GM19438 (cell line): ENCODE data around the gene CNTN1.
"Not testable (repeated sequence)": the region's sequence is repeated elsewhere in the genome, so short reads cannot be mapped to it uniquely, and the experiment has no call there.

ENCODE experiments used
- ATAC-seq: cut with Tn5 transposase; IDR thresholded peaks from one replicate; pipeline ENCODE4 v1.9.1; 2021; ENCODE audit warnings: low read depth; ENCODE audit not compliant: unreplicated experiment

Gene CNTN1

DNA sequence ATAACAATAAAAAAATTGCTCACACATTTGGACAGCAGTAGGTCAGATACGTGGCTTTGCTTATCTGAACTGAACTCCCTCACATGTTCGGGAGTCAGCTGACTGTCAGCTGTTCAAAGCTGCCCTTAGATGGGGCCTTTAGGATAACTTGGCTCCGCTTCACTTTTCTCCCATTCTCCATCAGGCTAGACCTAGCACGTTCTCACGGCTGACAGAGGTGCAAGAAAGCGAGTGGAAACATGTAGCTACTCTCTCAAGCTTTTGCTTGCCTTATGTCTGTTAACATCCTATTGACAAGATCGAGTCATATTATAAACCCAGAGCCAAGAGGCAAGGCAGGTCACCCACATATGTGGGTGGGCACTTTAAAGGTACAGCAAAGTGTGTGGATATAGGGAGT, 383.9 kb downstream of the CNTN1 start:
- ATAC-seq: no peak

DNA sequence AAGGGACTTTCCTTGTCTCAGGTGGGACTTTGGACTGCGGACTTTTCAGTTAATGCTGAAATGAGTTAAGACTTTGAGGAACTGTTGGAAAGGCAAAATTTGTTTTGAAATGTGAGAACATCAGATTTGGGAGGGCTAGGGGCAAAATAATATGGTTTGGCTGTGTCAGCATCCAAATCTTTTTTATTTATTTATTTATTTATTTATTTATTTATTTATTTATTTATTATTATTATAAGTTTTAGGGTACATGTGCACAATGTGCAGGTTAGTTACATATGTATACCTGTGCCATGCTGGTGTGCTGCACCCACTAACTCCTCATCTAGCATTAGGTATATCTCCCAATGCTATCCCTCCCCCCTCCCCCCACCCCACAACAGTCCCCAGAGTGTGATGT, 389.0 kb downstream of the CNTN1 start:
- ATAC-seq: not testable (repeated sequence)

DNA sequence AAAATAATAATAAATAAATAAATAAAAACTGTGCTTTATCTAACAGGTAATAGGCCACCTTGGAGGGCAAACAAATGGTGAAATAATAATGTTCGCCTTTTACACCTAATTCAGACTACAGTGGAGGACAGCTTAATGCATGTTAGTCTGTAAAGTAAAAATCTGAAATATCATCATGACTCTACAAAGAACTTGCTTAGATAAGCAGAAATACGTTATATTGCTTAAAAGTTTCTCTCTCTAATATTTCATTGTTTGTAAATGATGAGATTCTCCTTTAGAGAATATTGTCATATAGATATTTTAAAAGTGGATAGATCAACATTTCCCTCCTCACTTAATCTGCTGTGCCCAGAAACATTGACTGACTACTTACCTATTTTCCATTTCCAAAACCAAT, 397.2 kb downstream of the CNTN1 start:
- ATAC-seq: no peak

DNA sequence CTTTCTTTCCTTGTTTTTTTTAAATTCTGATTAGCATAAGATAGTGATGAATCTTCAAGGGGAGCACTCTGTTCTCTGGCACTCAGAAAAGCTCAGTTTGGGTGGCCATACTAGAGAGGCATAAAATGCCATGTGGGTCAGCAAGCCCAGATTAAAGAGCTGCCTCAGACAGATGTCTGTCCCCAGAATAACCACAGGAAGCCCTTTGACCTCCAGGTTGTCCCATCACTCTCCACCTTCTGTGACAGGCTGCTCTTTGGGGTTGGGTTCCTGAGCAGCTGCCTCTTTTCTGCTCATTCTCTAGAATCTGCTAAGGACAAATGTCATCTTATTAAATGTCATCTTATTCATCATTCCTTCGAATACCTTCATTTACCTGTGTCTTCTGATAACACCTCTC, 399.9 kb downstream of the CNTN1 start:
- ATAC-seq: no peak

DNA sequence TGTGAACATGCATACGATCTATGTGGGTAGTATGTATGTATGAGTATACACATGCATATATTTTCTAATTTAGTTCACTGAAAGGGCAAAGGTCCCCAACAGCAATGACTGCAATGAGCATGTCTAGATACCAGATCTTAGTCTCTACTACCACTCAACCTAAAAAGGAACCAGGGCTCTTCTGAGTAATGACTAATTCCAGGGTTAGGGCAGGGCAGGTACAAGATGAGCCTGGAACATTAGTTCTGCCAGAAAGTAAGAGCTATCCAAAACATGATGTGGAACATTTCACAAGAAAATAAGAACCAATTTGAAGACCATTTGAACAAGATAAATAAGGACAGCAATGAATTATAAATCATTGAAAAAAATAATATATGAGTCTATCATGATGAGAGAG, 404.6 kb downstream of the CNTN1 start:
- ATAC-seq: no peak

DNA sequence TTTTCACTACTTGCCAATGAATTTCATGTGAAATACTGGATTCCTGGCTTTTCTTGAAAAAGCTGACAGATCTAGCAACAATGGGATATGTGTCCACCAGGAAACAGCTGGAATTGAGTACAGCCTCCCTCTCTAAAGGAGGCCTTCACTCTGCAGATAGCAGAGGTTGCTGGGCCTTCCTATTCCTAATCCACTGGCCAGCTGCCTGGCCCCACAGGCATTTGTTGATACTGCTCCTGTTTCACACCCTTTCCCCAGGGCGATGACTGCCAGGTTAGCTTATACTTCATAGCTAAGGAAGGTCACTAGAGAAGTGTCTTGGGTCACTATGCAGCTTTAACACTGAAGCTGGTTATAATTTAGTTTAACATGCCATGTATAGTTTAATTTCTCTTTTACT, 408.3 kb downstream of the CNTN1 start:
- ATAC-seq: no peak

DNA sequence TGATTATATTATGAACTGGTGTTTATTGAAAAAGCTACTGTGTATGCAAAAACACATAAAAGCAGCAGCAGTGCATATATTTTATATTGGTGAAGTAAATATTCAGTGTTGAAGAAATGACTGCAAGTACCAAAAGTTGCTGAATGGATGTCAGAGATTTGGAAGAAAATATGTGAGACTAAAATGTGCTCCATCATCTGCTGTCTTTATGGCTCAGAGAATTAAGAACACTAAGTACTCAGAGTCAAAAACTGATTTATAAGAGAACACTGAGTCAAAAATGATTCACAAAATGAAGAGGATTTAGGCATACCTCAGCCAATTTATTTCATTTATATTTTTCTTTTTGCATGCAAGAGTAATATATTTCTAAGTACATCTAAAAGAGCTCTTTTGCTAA, 409.6 kb downstream of the CNTN1 start:
- no peak for ATAC-seq

DNA sequence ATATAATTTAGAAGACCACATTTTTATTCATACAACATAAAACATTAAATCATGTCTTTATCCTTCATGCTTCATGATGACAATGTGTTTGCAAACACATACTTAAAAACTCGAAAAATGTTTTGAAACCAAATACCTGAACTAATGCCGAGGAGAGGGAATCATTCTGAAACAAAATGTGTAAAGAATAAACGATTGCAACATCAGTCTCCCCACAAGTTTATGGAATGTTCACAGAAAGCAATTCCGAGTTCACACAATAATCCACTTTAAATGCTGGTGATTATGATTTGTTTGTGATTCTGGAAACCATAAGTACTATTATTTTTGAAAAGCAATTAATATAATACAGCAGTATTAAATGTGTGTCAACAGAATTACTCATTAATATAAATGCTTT, 411.4 kb downstream of the CNTN1 start:
- ATAC-seq: no peak

DNA sequence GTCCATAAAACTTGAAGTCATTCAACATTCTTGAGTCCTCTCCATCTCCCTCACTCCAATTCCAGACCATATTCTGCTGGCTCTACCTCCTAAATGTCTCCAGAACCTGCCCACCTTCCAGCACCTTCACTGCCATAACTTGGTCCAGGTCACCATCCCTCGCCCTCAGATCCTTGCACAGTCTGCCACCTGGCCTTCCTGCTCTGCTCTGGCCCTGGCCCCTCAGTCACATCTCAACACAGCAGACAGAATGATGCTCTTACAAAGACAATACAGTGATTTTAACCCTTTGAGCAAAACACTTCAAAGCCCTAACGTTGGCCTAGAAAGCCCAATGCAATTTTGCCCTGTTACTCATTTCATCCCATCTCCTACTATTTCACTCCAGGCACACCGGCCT, 414.1 kb downstream of the CNTN1 start:
- no peak for ATAC-seq

DNA sequence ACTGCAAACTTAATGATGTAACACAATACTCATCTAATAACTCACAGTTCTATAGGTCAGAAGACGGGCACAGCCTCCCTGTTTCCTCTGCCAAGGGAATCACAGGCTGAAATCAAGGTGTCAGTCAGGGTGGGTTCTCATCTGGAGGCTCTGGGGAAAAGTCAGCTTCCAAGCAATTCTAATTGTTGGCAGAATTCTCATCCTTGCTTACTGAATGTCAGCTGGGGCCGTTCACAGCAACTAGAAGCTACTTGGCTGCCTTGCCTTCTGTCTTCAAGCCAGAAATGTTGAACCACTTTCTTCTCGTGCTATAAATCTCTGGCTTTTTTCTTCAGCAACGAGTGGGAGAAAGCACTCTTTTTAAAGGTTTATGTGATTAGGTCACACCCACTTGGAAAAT, 415.8 kb downstream of the CNTN1 start:
- no peak for ATAC-seq

DNA sequence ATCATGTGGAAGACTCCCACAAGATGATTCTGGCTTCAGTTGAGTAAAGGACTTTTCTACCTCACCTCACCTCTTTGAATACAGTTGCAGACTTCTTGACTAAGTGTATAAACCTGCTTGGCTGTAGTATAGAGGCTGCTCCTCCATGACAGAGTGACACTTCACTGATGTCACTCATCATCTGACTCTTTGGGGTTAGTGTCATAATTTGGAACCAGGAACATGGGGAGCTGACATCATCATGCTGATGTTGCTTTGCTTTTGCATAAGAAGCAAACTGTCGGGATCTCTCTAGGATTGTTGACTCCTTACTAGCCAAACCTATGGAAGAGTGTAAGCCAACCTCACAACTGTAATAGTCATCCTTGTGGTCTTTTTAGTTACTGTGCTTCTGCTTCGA, 420.7 kb downstream of the CNTN1 start:
- no peak for ATAC-seq

DNA sequence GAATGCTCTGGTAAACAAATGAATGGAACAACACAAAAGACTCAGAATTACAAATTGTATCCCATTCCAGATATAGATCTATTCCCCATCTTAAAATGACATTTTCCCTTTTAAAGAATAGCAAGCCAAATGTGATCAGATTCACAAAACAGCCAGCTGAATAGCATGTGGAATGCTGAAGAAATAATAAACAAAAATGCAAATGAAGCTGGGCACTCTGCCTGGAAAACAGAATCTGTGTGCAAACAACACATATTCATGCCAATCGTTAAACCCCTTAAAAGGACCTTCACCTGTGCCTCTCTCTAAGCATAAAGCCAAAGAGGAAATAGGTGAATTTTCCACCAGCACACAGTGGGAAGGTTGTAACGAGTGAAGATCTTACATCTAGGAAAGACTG, 428.0 kb downstream of the CNTN1 start:
- ATAC-seq: no peak

DNA sequence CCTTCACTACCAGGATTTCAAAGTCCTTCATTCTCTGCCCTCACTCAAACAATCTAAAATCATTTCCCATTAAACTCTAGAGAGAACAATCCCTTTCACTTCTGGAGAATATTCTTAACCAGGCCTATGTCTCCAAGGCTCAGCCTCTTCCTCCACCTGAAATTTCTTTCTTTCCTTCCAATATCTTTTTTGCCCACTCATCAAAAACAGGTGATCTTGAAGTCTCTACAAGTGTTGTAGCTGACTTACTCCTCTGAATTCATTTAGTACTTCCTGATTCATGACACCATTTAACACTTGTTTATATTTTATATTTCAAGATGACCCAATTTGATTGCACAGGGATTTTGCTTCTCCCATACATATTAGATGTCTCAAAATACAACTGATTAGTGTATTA, 429.1 kb downstream of the CNTN1 start:
- ATAC-seq: no peak
